Neural cell (in vitro differentiated cells): ENCODE measurements around the gene TMEM30A. TPM values are rescaled to one million over a fixed set of nuclear protein-coding genes. Genes with fewer than 3 reads are reported as not detected.

Experiments used
- H2AFZ ChIP-seq: fragments of 200-600, 300-800 bp; sonication (generic), shearing (Covaris generic); 2 replicates; pipeline ENCODE4 v1.6.0; 2014; ENCODE audit warnings: low read depth, mild to moderate bottlenecking, antibody characterized with exemption, low read length, moderate library complexity
- H3F3A ChIP-seq: fragments of 200-600 bp; shearing (Covaris generic); 2 replicates; pipeline ENCODE4 v1.6.1; 2016; ENCODE audit warnings: mild to moderate bottlenecking, moderate library complexity, mixed read lengths, antibody characterized with exemption, low read length; ENCODE audit not compliant: insufficient read depth, poor library complexity, severe bottlenecking
- H3K27ac ChIP-seq: fragments of 200-600, 300-800 bp; sonication (generic), shearing (Covaris generic); 2 replicates; pipeline ENCODE4 v1.5.1; 2014; ENCODE audit warnings: mild to moderate bottlenecking, low read length, moderate library complexity
- H3K27me3 ChIP-seq: fragments of 300-800, 200-600 bp; sonication (generic), shearing (Covaris generic); 2 replicates; pipeline ENCODE4 v1.6.0; 2014; ENCODE audit warnings: mild to moderate bottlenecking, low read depth, low read length, moderate library complexity; ENCODE audit not compliant: insufficient read depth
- H3K36me3 ChIP-seq: fragments of 300-800, 200-600 bp; sonication (generic), shearing (Covaris generic); 2 replicates; pipeline ENCODE4 v1.5.1; 2014; ENCODE audit warnings: mild to moderate bottlenecking, antibody characterized with exemption, low read length, moderate library complexity; ENCODE audit not compliant: insufficient read depth
- H3K4me2 ChIP-seq: fragments of 300-800, 200-600 bp; sonication (generic), shearing (Covaris generic); 2 replicates; pipeline ENCODE4 v1.6.0; 2014; ENCODE audit warnings: mild to moderate bottlenecking, low read length
- H3K4me3 ChIP-seq: fragments of 300-800, 200-600 bp; sonication (generic), shearing (Covaris generic); 2 replicates; pipeline ENCODE4 v1.5.1; 2014; ENCODE audit warnings: mild to moderate bottlenecking, low read length, moderate library complexity
- H3K79me2 ChIP-seq: fragments of 200-600 bp; shearing (Covaris generic); replicated peaks from 2 replicates; pipeline ENCODE4 v1.6.0; 2014; ENCODE audit warnings: mild to moderate bottlenecking, low read length, moderate library complexity; ENCODE audit not compliant: insufficient read depth
- H3K9ac ChIP-seq: fragments of 300-800, 200-600 bp; sonication (generic), shearing (Covaris generic); 2 replicates; pipeline ENCODE4 v1.6.1; 2016; ENCODE audit warnings: mild to moderate bottlenecking, low read length, mixed read lengths
- H3K9me2 ChIP-seq: fragments of 200-600 bp; shearing (Covaris generic); 2 replicates; pipeline ENCODE4 v1.6.1; 2016; ENCODE audit warnings: mild to moderate bottlenecking, low read length, mixed read lengths; ENCODE audit not compliant: insufficient read depth
- H3K9me3 ChIP-seq: fragments of 200-600, 300-800 bp; sonication (generic), shearing (Covaris generic); 2 replicates; pipeline ENCODE4 v1.6.1; 2016; ENCODE audit warnings: mild to moderate bottlenecking, mixed run types, low read length, moderate library complexity, mixed read lengths
- H4K20me1 ChIP-seq: fragments of 200-600 bp; shearing (Covaris generic); 2 replicates; pipeline ENCODE4 v1.6.1; 2016; ENCODE audit warnings: mild to moderate bottlenecking, mixed run types; ENCODE audit not compliant: insufficient read depth
- CTCF ChIP-seq: fragments of 450-650 bp; IDR thresholded peaks from 2 replicates; pipeline ENCODE4 v1.5.1; 2014; ENCODE audit warnings: antibody characterized with exemption, mild to moderate bottlenecking, moderate library complexity; ENCODE audit not compliant: poor library complexity, severe bottlenecking
- EP300 ChIP-seq: fragments of 450-650 bp; conservative IDR thresholded peaks from 2 replicates; pipeline ENCODE4 v1.6.1; 2014; ENCODE audit warnings: antibody characterized with exemption, mild to moderate bottlenecking, moderate library complexity; ENCODE audit not compliant: poor library complexity, severe bottlenecking
- EZH2 ChIP-seq: fragments of 200-600, 300-800 bp; shearing (Covaris generic), sonication (generic); IDR thresholded peaks from 2 replicates; pipeline ENCODE4 v1.6.1; 2014; ENCODE audit warnings: antibody characterized with exemption, low read length, borderline replicate concordance, mild to moderate bottlenecking; ENCODE audit not compliant: insufficient read depth, poor library complexity, severe bottlenecking
- MXI1 ChIP-seq: fragments of 450-650 bp; conservative IDR thresholded peaks from 2 replicates; pipeline ENCODE4 v1.6.1; 2014; ENCODE audit warnings: antibody characterized with exemption, mild to moderate bottlenecking; ENCODE audit not compliant: poor library complexity, severe bottlenecking
- POLR2AphosphoS5 ChIP-seq: IDR thresholded peaks from 2 replicates; pipeline ENCODE4 v1.6.1; 2012
- RAD21 ChIP-seq: fragments of 450-650 bp; conservative IDR thresholded peaks from 2 replicates; pipeline ENCODE4 v1.6.1; 2014; ENCODE audit warnings: antibody characterized with exemption, mild to moderate bottlenecking, moderate library complexity
- REST ChIP-seq: IDR thresholded peaks from 2 replicates; pipeline ENCODE4 v1.6.1; 2012; ENCODE audit warnings: borderline replicate concordance
- SMC3 ChIP-seq: fragments of 450-650 bp; conservative IDR thresholded peaks from 2 replicates; pipeline ENCODE4 v1.6.1; 2014; ENCODE audit warnings: antibody characterized with exemption, mild to moderate bottlenecking, moderate library complexity; ENCODE audit not compliant: poor library complexity
- TAF1 ChIP-seq: IDR thresholded peaks from 2 replicates; pipeline ENCODE4 v1.6.1; 2012; ENCODE audit warnings: low read depth
- polyA plus RNA-seq: library from polyadenylated mRNA; depleted of rRNA; stranded (reverse); fragments of >200 nt; gene quantifications from 2 replicates; pipeline ENCODE4 v1.2.3, GENCODE V29; 2014

TMEM30A gene
- polyA plus RNA-seq, 1 donor from 2014 or later: 110 TPM

- H3K4me2 ChIP-seq: no peak overlapping the region
- no peaks in the 10 kb centered on the region for H3K9me2 ChIP-seq
These were observed 6.0 kb downstream of the TMEM30A start for GRCh38 chr6:75278474-75279077.

GRCh38 chr6:75275067-75275466, 9.5 kb downstream of the TMEM30A start:
- no peaks in the 10 kb centered on the region for H3K27me3 ChIP-seq
- H3K27ac ChIP-seq: no peak overlapping the region
- TF ChIP-seq CTCF (no peak), REST (no peak), TAF1 (no peak), SMC3 (no peak), RAD21 (no peak), MXI1 (no peak), EZH2 (no peak)
- H3F3A ChIP-seq: no peaks in the 10 kb centered on the region
- H3K9me3 ChIP-seq: no peaks in the 10 kb centered on the region
- no peak overlapping the region for H3K4me3 ChIP-seq
- H3K9ac ChIP-seq: no peak overlapping the region
- no peak overlapping the region for H2AFZ ChIP-seq
- no peaks in the 10 kb centered on the region for H4K20me1 ChIP-seq
- no peak overlapping the region for H3K4me2 ChIP-seq
- no peaks in the 10 kb centered on the region for H3K9me2 ChIP-seq
- H3K36me3 ChIP-seq: peaks cover 2% of the 10 kb centered on the region
- peaks cover 60% of the 10 kb centered on the region for H3K79me2 ChIP-seq

More at GRCh38 chr6:75278474-75279077, 6.0 kb downstream of the TMEM30A start:
- H3F3A ChIP-seq: no peaks in the 10 kb centered on the region
- H3K27ac ChIP-seq: no peak overlapping the region
- peak overlapping the region; percentile 87 for H3K4me3 ChIP-seq
- no peaks in the 10 kb centered on the region for H4K20me1 ChIP-seq
- no peak overlapping the region for H3K9ac ChIP-seq
- H3K79me2 ChIP-seq: peaks cover 76% of the 10 kb centered on the region
- H3K36me3 ChIP-seq: no peaks in the 10 kb centered on the region
- H2AFZ ChIP-seq: no peak overlapping the region
- TF ChIP-seq MXI1 (no peak), EP300 (no peak), RAD21 (no peak)
- no peaks in the 10 kb centered on the region for H3K27me3 ChIP-seq
- H3K9me3 ChIP-seq: no peaks in the 10 kb centered on the region

- no peaks in the 10 kb centered on the region for H3K9me2 ChIP-seq
- H3K4me3 ChIP-seq: no peak overlapping the region
- no peak overlapping the region for H3K27ac ChIP-seq
- H2AFZ ChIP-seq: no peak overlapping the region
- H3K9ac ChIP-seq: no peak overlapping the region
- TF ChIP-seq SMC3 (no peak), CTCF (no peak), POLR2AphosphoS5 (no peak), RAD21 (no peak), EZH2 (no peak), REST (no peak), MXI1 (no peak), EP300 (no peak), TAF1 (no peak)
- H3K4me2 ChIP-seq: no peak overlapping the region
- H3K27me3 ChIP-seq: no peaks in the 10 kb centered on the region
- no peaks in the 10 kb centered on the region for H4K20me1 ChIP-seq
- peaks cover 2% of the 10 kb centered on the region for H3K36me3 ChIP-seq
- no peaks in the 10 kb centered on the region for H3F3A ChIP-seq
- H3K79me2 ChIP-seq: peaks cover 46% of the 10 kb centered on the region
- H3K9me3 ChIP-seq: no peaks in the 10 kb centered on the region
These were observed 11.6 kb downstream of the TMEM30A start for GRCh38 chr6:75273009-75273408.
